ENCODE results near the gene GMPR.
"Not testable (repeated sequence)": the region's sequence is repeated elsewhere in the genome, so short reads cannot be mapped to it uniquely, and the experiment has no call there.

GMPR gene

DNA sequence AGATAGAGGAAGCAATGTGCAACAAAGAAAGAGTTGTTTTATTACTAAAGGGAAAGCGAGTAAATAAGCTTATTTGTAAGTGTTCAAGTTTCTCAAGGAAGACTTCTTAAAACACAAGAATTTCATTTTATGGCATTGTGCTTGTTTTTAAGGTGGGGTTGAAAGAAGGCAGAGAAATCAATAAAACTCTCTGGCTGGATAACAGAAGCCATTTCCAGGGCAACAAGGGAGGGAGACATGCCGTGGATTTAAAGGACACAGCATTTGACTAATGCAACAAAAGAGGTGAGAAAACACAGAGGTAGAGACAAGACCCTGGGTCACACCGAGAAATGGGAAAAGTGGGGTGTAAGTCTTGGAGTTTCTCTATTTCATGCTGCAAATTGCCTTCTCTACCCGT, 28.8 kb upstream of the GMPR start:
- TF ChIP-seq, protein P1, sequence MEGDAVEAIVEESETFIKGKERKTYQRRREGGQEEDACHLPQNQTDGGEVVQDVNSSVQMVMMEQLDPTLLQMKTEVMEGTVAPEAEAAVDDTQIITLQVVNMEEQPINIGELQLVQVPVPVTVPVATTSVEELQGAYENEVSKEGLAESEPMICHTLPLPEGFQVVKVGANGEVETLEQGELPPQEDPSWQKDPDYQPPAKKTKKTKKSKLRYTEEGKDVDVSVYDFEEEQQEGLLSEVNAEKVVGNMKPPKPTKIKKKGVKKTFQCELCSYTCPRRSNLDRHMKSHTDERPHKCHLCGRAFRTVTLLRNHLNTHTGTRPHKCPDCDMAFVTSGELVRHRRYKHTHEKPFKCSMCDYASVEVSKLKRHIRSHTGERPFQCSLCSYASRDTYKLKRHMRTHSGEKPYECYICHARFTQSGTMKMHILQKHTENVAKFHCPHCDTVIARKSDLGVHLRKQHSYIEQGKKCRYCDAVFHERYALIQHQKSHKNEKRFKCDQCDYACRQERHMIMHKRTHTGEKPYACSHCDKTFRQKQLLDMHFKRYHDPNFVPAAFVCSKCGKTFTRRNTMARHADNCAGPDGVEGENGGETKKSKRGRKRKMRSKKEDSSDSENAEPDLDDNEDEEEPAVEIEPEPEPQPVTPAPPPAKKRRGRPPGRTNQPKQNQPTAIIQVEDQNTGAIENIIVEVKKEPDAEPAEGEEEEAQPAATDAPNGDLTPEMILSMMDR (IDR thresholded peaks at IDR 0.05) = no peak
- Histone ChIP-seq H3K4me3 (no peak overlapping the region), H3K27ac (no peak overlapping the region)
- no peak for DNase-seq (ENCODE audit: low spot score)

DNA sequence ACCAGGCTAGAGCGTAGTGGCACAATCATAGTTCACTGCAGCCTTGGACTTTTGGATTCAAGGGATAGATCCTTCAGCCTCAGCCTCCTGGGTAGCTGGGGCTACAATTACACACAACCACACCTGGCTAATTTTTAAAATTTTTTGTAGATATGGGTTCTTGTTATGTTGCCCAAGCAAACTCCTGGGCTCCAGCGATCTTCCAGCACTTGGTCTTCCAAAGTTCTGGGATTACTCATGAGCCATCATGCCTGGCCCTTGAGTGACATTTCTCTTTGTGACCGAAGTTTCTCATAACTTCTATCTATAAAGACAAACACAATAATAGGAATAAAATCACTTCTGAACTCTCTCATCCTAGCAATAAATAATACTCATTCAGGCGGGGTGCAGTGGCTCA, 26.1 kb upstream of the GMPR start:
- Histone ChIP-seq H3K4me3 (no peak overlapping the region), H3K27ac (no peak overlapping the region)
- TF ChIP-seq, protein P1 (IDR thresholded peaks at IDR 0.05) = no peak
- DNase-seq (ENCODE audit: low spot score) = no peak

DNA sequence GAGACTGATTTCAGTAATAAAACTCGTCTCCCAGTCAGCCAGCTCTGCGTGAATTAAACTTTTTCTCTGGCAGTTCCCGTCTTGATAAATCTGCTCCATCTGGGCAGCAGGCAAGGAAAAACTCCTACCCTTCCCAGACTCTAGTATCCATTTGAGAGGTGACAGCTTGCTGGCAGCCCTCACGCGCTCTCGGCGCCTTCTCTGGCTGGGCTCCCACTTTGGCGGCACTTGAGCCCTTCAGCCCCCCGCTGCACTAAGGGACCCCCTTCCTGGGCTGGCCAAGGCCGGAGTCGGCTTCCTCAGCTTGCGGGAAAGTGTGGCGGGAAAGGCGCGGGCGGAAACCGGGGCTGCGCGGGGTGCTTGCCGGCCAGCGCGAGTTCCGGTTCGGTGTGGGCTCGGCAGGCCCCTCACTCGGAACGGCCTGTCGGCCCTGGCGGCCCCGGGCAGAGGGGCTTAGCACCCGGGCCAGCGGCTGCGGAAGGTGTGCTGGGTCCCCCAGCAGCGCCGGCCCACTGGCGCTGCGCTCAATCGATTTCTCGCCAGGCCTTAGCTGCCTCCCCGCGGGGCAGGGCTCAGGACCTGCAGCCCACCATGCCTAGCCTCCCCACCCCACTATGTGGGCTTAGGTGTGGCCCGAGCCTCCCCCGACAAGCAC, 21.8 kb upstream of the GMPR start:
- Histone ChIP-seq H3K4me3 (peak overlapping the region; percentile 60), H3K27ac (peak overlapping the region in 1 of 2 donors; percentile 48)
- no peak for DNase-seq (ENCODE audit: low spot score)
- TF ChIP-seq, protein P1 (IDR thresholded peaks at IDR 0.05) = no peak

DNA sequence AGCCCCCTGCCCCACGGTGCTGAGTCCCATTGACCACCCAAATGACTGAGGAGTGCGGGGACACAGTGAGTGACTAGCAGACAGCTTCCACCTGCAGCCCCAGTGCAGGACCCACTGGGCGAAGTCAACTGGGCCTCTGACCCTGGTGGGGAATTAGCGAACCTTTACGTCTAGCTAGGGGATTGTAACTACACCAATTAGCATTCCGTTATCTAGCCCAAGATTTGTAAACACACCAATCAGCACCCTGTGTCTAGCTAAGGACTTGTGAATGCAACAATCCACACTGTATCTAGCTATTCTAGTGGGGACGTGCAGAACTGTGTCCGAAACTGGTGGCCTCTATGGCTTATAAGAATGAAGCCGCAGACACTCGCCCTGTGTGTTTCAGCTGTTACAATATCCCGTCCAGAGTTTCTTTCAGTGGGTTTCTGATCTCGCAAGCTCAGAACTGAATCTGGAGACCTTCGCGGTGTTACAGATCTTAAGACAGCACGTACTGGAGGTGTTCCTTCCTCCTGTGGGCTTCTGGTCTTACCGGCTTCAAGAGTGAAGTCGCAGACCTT, 21.1 kb upstream of the GMPR start:
- H3K4me3 ChIP-seq = no peak overlapping the region
- H3K27ac ChIP-seq = no peak overlapping the region
- DNase-seq (ENCODE audit: low spot score) = no peak
- TF ChIP-seq, protein P1 (IDR thresholded peaks at IDR 0.05) = no peak

DNA sequence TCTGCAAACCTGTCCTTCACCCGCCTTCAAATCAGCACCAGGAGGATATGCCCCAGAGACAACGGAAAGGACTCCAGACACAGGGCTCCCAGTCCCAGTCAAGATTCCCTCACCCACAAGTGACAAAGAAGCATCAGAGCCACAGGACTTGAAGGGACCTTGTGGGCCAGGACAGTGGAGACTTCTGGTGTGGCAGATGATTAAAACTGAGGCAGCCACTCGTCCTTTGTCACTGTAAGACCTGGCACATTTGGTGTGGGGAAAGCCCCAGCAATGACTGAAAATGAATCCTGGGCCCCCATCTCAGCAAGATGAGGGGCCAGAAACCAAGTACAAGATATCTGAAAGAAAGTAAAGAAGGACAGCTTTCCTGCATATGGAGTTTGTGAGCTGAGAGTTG, 15.6 kb upstream of the GMPR start:
- no peak overlapping the region for H3K4me3 ChIP-seq
- DNase-seq (ENCODE audit: low spot score) = peak; percentile 36
- no peak overlapping the region for H3K27ac ChIP-seq
- TF ChIP-seq, protein P1 (IDR thresholded peaks at IDR 0.05) = no peak

DNA sequence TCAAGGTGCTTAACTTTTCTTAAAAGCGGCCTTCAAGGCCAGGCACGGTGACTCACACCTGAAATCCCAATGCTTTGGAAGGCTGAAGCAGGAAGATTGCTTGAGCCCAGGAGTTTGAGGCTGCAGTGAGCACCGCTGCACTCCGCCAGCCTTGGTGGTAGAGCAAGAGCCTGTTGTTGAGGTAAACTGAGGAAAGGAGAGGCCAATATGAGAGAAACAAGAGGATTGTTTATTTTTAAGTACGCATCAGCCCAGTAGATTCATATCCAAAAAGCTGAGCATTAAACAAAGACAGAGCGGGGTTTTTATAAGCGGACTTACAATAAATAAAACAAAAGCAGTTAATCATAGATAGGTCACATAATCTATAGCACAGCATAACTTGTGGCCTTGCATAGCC, 15.0 kb upstream of the GMPR start:
- TF ChIP-seq, protein P1 (IDR thresholded peaks at IDR 0.05) = no peak
- no peak overlapping the region for H3K4me3 ChIP-seq
- DNase-seq (ENCODE audit: low spot score) = peak; percentile 17
- H3K27ac ChIP-seq = no peak overlapping the region

DNA sequence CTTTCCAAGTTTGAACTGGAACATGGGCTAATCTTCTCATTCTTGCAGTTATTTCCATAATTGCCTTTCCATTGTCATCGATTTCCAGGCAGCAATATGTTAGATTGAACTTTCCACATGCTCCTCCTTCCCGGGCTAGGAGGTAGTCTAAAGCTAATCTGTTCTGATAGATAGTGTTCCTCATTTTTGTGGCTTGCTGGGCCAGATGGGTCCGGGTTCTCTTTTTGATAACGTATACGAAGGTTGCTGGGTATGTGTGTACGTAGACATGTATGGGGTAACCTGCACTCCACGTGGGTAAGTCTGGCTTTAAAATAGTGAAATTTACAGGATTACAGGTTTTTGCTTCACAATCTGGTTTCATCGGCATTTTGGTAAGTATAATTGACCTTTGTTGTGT, 14.0 kb upstream of the GMPR start:
- H3K4me3 ChIP-seq = no peak overlapping the region
- no peak for DNase-seq (ENCODE audit: low spot score)
- TF ChIP-seq, protein P1 (IDR thresholded peaks at IDR 0.05) = no peak
- no peak overlapping the region for H3K27ac ChIP-seq

DNA sequence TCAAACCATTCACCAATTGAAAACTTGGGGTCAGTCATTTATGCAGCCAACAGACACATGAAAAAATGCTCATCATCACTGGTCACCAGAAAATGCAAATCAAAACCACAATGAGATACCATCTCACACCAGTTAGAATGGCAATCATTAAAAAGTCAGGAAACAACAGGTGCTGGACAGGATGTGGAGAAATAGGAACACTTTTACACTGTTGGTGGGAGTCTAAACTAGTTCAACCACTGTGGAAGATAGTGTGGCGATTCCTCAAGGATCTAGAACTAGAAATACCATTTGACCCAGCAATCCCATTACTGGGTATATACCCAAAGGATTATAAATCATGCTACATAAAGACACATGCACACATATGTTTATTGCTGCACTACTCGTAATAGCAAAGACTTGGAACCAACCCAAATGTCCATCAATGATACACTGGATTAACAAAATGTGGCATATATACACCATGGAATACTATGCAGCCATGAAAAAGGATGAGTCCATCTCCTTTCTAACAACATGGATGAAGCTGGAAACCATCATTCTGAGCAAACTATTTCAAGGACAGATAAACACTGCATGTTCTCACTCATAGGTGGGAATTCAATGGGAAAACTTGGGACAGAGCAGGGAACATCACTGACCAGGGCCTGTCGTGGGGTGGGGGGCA, 13.2 kb upstream of the GMPR start:
- DNase-seq (ENCODE audit: low spot score); H3K27ac ChIP-seq; H3K4me3 ChIP-seq: not testable (repeated sequence)

DNA sequence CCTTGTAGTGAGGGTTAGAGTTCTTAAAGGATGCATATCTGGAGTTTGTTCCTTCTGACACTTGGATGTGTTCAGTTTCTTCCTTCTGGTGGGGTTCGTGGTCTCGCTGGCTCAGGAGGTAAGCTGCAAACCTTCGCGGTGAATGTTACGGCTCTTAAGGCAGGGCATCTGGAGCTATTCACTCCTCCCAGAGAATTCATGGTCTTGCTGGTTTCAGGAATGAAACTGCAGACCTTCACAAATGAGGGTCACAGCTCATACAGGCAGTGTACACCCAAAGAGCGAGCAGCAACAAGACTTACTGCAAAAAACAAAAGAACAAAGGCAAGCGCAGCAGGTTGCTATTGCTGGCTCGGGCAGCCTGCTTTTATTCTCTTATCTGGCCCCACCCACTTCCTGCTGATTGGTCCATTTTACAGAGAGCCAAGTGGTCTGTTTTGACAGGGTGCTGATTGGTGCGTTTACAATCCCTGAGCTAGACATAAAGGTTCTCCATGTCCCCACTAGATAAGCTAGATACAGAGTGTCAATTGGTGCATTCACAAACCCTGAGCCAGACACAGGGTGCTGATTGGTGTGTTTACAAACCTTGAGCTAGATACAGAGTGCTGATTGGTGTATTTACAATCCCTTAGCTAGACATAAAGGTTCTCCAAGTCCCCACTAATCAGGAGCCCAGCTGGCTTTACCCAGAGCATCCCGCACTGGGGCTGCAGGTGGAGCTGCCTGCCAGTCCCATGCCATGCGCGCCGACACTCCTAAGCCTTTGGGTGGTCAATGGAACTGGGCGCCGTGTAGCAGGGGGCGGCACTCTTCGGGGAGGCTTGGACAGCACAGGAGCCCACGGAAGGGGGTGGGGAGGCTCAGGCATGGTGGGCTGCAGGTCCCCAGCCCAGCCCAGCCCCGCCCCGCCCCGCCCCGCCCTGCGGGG, 12.0 kb upstream of the GMPR start:
- DNase-seq (ENCODE audit: low spot score); H3K27ac ChIP-seq; H3K4me3 ChIP-seq: not testable (repeated sequence)
